Activated CD4-positive, CD25-positive, alpha-beta regulatory T cell (primary cell): ENCODE measurements around the gene ANTKMT.
A peak's percentile ranks its signal among the peaks of the same experiment; 100 is the strongest.

Source experiments
- DNase-seq, 4 experiments: peaks; one replicate each; lab custom pipeline; 2025; lab: John Stamatoyannopoulos, UW

Gene ANTKMT

GRCh38 chr16:720990-721764 is at the start of gene ANTKMT:
ANTKMT (plus strand) TSS chr16:721146; CDS start chr16:721275, 129 bp downstream.
- peak; percentile 54 to 66 (median 61) for DNase-seq

GRCh38 chr16:671353-672131 is 49.4 kb upstream of the ANTKMT start:
- no peak for DNase-seq

GRCh38 chr16:672371-672770 is 48.6 kb upstream of the ANTKMT start:
- DNase-seq: no peak

GRCh38 chr16:672851-673250 is 48.1 kb upstream of the ANTKMT start:
- DNase-seq: no peak

DNA sequence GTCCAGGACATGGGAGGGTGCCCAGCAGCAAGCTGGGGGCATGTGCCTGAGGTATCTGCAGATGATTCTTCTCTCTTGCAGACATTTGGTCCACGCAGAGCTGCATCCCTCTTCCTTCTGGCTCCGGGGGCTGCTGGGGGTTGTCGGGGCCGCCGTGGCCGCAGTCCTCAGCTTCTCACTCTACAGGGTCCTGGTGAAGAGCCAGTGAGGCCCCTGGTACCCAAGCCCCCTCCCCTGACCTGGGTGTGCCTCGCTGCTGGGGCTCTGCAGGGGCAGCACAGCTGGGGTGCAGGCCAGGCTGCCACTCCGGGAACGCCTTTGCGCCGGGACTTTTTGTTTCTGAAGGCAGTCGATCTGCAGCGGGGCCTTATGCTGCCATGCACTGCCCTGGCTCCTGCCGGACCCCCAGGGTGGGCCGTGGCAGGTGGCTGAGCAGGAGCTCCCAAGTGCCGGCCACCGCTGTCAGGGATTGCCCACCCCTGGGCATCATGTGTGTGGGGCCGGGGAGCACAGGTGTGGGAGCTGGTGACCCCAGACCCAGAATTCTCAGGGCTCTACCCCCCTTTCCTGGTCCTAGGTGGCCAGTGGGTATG is 47.5 kb upstream of the ANTKMT start:
- no peak for DNase-seq

GRCh38 chr16:674214-674881 is 46.6 kb upstream of the ANTKMT start:
- DNase-seq: no peak

- DNase-seq: no peak
Measured at GRCh38 chr16:674968-675883, 45.7 kb upstream of the ANTKMT start, which contains the start of gene RHBDL1. RHBDL1 (plus strand) TSS chr16:675671; CDS start chr16:675791, 120 bp downstream.

GRCh38 chr16:675884-676564 is 44.9 kb upstream of the ANTKMT start:
- no peak for DNase-seq

- DNase-seq: no peak
Measured at GRCh38 chr16:676565-676902, 44.4 kb upstream of the ANTKMT start.

DNA sequence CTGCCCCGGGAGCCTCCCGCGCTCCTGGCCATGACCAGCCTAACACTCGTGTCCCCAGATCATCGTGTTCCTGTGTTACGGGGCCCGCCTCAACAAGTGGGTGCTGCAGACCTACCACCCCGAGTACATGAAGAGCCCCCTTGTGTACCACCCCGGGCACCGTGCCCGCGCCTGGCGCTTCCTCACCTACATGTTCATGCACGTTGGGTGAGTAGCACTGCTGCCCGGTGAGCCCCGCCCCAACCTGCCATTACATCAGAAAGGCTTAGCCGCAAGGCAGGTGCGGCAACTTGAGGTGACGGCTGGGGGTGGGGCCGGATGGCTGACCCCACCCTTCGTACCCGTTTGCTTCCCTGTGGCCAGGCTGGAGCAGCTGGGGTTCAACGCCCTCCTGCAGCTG is 44.0 kb upstream of the ANTKMT start:
- no peak for DNase-seq

DNA sequence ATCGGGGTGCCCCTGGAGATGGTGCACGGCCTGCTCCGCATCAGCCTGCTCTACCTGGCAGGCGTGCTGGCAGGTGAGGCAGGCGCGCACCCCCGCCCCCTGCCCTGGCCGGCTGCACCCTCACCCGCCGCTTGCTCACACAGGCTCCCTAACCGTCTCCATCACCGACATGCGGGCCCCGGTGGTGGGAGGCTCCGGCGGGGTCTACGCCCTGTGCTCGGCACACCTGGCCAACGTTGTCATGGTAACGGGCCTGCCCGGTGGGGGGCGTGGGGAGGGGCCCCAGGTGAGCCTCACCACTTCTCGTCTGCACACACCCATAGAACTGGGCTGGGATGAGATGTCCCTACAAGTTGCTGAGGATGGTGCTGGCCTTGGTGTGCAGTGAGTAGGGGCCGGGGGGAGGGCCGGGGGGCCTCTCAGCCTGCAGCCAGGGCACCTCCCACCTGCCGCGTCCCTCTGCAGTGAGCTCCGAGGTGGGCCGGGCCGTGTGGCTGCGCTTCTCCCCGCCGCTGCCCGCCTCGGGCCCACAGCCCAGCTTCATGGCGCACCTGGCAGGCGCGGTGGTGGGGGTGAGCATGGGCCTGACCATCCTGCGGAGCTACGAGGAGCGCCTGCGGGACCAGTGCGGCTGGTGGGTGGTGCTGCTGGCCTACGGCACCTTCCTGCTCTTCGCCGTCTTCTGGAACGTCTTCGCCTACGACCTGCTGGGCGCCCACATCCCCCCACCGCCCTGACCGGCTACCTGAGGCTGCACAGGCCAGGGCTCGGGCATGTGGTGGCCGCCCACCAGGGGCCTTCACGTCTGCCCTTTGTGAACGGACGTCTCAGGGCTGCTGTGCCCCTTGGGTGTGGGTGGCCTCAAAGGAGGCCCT is 43.4 kb upstream of the ANTKMT start:
- no peak for DNase-seq

DNA sequence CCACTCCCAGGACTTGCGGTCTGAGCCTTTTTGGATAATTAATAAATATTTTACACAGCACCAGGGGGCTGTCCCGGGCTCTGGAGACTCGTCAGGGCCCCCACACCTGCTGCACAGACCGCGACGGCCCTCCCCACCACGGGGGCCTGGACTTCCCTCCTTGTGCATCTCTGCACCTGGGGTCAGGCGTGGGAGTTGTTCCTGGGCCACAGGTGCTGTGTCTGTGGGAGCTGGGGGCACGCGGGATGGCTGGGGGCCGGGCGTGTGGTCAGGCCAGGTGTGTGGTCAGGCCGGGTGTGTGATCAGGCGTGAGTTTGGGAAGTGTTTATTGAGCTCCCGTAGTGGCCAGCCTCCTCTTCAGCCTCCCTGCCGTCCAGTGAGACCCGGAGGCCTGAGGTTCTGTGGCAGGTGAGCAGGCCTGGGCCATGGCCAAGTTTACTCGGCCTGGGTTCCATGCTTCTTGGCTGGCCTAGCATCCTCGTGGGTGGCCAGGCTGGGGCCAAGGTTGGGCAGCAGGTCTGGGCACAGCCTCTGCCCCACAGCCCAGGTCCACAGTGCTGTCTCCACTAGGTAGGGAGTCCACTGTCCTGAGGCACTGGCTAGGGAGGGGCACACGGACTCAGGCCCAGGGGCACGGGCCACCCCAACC is 42.6 kb upstream of the ANTKMT start:
- DNase-seq: no peak

- DNase-seq: no peak
Measured at GRCh38 chr16:678858-679813, 41.8 kb upstream of the ANTKMT start.

- DNase-seq: peak; percentile 89 to 95 (median 94)
Measured at GRCh38 chr16:679814-680624, 40.9 kb upstream of the ANTKMT start, which contains the start of gene STUB1. STUB1 (plus strand) TSS chr16:680410; CDS start chr16:680526, 116 bp downstream.

DNA sequence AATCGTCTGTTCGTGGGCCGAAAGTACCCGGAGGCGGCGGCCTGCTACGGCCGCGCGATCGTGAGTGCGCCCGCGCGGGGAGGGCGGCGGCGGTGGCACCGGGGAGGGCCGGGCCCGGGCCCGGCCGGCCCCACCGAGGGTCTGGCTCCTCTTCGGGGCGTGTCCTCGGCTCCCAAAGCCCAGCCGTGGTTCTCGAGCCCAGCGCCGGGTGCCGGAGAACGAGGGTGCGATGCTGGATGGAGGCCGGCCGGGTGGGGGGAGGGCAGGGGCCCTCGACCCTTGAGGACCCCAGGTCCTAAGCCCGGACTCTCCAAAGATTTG is 40.4 kb upstream of the ANTKMT start:
- no peak for DNase-seq

- DNase-seq: no peak
Measured at GRCh38 chr16:680967-681745, 39.8 kb upstream of the ANTKMT start.
